Activated CD8-positive, alpha-beta memory T cell treated with anti-CD3 and anti-CD28 coated beads for 48 hours (primary cell): Measurements from ENCODE around the gene TRPC4.

Experiments used
- DNase-seq, 3 experiments: peaks; one replicate each; pipeline ENCODE4 v3.0.0-alpha.2; 2020; ENCODE audit warnings: low read depth in 2 of 3, low spot score in 2 of 3

TRPC4 gene

DNA sequence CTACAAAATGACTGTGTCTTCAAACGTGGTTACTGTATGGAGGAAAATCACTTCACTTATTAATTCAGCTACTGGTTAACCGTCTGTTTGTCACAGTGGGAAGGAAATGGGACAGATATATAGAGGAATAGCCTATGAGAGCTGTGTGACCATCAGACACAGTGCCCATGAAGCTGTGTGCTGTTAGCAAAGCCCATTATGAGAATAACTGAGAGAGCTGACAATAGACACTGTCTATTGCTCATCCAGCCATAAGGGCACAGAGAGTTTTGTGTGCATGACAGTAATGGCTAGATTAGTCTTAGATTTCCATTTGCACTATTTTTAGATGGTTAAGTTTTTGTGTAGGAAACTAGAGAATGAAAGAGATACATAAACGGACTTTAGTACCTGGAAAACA is 206.9 kb downstream of the TRPC4 start:
- DNase-seq: no peak

DNA sequence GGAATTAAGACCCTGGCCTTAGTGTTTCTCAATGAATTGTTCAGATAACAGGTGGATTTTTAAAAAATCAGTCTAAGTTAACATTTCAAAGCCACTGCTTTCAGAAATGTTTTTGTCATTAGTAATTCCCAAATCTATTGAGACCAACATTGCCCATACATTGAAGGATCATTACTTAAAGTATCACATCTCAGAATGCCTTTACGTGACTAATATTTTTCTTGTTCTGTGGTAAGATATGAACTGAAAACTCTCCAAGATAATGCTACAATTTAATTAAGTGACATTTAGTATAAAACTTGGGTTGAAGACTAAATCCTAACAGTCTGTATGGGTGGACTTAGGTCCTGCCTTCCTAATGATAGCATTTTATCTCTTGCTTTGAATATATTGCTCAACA is 211.6 kb downstream of the TRPC4 start:
- DNase-seq: no peak

GRCh38 chr13:37657134-37657533 is 212.4 kb downstream of the TRPC4 start:
- no peak for DNase-seq

- no peak for DNase-seq
These were observed 213.2 kb downstream of the TRPC4 start for GRCh38 chr13:37656247-37656940.

DNA sequence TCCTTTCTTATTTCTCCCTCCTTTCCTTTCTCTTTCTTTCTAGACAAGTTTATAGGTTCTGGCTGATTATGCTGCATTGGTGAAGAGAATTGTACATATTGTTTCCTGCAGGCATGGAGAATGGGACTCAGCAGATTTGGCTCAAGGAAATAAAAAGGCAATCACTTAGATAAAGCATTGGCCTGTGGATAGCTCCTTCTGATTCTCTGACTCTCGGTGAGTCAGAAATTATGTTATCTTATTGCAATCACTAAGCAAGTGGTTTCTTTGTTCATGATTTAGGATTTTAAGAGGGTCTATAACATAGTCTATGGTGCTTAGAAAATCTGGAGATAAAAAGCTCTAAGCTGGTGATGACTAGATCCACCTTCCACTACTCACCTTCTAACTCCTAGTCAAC is 217.0 kb downstream of the TRPC4 start:
- no peak for DNase-seq

GRCh38 chr13:37651891-37652290 is 217.7 kb downstream of the TRPC4 start:
- DNase-seq: no peak

GRCh38 chr13:37648609-37649008 is 221.0 kb downstream of the TRPC4 start:
- no peak for DNase-seq

GRCh38 chr13:37647031-37647650 is 222.4 kb downstream of the TRPC4 start:
- no peak for DNase-seq

DNA sequence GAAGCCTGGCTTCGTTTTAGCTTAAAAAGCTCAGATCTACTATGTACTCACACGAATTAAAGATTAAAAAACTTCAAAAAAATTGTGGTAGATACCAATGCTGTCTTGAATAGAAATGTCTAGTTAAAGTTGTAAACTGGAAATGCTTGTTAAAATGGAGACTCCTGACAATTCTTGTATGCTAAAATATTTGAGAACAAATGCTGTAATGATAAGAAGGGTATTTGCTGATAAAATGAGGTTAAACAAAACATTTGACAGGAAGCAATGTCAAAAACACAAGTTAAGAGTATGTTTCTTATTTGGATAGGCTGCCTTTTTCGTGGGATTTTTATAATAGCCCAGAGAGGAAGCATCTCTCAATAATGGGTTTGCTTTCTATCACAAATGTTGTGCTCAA is 223.0 kb downstream of the TRPC4 start:
- no peak for DNase-seq

- DNase-seq: no peak
These were observed 224.3 kb downstream of the TRPC4 start for GRCh38 chr13:37645181-37645740.

DNA sequence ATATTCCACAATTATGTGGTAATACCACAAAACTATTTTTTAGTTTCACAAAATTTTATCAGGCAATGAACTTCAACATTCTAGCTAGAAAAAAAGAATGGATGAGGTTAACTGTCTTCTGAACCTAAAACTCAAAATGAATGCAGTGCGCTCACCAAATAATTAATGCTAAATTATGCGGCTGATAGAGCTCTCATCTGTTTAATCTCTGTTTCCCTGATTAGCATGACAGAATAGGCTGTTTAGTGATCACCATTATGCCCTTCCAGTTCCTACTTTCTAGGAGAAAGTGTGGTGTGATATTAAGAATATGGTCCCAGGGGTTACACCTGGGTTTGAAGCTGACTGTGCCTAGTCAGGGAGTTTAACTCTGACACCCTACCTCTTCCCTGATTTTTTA is 228.2 kb downstream of the TRPC4 start:
- no peak for DNase-seq

- DNase-seq: no peak
These were observed 229.1 kb downstream of the TRPC4 start for GRCh38 chr13:37640499-37640898.

GRCh38 chr13:37636701-37637100 is 232.9 kb downstream of the TRPC4 start:
- DNase-seq: no peak

DNA sequence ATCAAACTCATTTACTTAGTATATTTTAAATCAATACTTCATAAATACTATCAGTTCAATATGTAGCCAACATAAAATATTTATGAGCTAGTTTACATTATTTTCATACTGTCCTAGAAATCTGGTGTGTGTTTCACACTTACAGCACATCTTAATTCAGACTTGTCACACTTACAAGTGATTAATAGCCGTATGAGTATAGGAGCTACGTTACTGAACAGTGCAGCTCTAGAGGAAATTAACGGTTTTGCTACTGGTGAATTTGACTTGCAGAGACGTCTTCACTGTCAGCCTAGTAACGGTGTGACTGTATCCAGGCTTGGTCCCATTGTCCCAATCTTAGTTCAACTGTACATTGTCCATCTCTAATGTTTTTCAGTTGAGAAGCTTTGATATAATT is 237.3 kb downstream of the TRPC4 start:
- no peak for DNase-seq

DNA sequence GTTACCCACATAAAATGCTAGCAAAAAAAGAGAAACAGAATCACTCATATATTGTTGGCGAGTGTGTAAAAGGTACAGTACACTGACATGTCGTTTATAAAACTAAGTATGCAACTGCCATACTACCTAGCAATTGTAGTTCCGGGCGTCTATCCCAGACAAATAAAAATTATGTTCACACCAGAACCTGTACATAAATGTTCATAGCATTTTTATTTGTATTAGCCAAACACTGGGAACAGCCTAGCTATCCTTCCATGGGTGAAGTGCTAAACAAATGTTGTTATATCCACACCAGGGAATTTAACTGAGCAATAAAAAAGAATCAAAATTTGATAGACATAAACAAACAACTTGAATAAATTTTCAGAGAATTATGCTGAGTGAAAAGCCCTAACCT is 242.1 kb downstream of the TRPC4 start:
- DNase-seq: no peak

DNA sequence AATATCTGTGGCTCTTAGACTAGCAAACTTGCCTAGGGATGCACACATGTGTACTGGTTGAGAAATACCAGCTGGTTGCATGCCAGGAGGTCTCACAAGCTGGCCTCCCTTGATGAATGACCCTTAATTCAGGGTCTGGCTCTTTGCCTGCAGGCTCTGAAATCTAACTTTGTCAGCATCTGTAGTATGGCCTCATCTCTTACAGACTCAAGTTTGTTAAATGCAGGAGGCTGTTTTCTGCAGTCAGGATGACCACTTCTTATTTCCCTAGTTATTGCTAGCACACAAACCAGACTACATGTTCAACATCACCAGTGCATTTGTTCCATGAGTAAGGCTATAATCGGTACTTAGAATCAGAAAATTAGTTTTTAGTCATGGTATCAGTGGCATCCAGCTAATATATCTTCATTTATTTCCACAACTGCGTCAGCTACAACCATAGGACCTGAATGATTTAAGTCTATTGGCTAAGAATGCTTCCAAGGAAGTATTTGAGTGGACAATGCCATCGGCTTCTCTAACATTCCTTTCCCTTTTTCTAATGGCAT is 247.7 kb downstream of the TRPC4 start:
- DNase-seq: no peak

DNA sequence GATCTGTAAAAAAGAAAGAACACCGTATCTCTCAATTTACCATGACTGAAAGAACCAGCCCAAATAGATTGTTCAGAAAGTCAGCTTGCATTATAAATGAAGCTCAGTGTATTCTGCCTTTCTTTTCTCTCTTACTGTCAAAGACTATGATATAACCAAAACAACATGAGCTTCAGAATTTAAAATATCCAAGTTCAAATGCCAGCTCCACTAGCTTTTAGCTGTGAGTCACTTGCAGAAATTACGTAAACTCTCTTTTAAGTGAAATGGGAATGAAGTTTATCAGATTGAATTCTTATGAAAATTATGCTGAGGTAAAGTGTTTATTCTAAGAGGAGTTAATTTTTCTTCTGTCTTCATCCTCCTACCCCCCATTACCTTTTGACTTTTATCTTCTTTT is 251.0 kb downstream of the TRPC4 start:
- no peak for DNase-seq

DNA sequence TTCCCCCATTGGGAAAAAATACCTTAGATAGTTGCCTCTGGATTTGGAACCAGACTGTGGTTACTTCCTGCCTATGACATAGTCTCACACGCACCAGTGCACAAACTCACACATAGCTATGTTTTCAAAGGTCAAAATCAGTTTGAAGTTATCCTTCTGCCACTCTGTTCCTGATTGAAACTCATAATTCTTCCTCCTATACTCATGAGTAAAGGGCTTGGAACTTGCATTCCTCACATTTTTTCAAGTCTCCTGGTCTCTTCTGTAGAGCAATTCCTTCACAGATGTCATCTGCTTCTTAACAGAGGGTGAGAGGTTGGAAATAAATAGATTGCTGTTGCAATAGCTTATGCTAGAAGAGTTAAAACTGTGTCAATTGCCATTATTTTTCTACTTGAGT is 252.4 kb downstream of the TRPC4 start:
- no peak for DNase-seq

GRCh38 chr13:37616131-37616530 is 253.4 kb downstream of the TRPC4 start:
- no peak for DNase-seq

DNA sequence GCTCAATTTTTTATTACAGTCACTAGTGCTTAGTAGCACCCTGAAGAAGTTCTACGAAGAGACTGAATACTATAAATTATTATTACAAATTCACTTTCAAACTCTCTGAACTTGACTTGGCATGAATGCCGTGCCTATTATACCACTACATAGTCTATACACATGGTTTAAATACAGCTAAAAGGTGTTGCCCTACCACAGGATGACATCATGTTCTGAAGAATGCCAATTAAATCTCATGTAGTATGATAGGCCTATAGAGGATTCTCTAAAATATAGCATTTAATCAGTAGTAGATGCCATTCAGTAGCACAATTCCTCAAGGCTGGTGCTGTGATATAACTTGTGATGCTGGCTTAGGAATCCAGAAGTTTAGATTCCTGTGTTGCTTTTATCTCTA is 254.3 kb downstream of the TRPC4 start:
- DNase-seq: no peak

GRCh38 chr13:37613638-37614037 is 255.9 kb downstream of the TRPC4 start:
- no peak for DNase-seq

DNA sequence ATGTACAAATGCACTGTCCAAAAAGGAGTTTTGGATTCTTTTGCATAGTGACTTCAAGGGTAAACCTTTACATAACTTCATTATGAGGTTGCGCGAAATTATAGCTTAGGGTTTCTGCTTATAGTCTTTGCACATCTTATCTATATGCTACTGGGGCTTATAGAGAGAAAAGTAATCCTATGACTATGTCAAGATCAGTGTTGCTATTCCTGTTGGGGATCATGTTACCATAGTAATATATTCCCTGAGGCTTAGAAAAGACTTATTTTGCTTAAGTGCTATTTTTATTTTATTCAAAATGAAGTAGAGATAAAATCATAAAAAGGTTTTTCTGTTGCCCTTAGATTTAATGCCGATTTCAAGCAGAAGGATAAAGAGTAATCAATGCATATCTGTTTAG is 256.3 kb downstream of the TRPC4 start:
- DNase-seq: no peak
